GM12878 (cell line): ENCODE measurements around the gene ASIC1. TPM values are rescaled to one million over a fixed set of nuclear protein-coding genes. Genes with fewer than 3 reads are reported as not detected.

Experiments used
- ATAC-seq: fragments of 200-7000 bp; cut with Tn5 transposase; 3 replicates; pipeline ENCODE4 v1.9.1; 2020; ENCODE audit warnings: mild to moderate bottlenecking, moderate library complexity
- BruUV-seq: library from RNA; stranded (reverse); fragments of 400-500 nt; replicated peaks from 2 replicates; lab custom pipeline; 2021; lab: Mats Ljungman, UMichigan
- CTCF ChIA-PET: fragments of 300-600 bp; sonication (Branson Sonifier 250); formaldehyde crosslinking; extraction: SDS; loops from one replicate; lab custom pipeline; 2021; ENCODE audit warnings: inconsistent platforms; lab: Yijun Ruan, JAX
- POLR2A ChIA-PET: fragments of 350-600 bp; formaldehyde crosslinking; extraction: SDS; loops from one replicate; lab custom pipeline; 2021; ENCODE audit warnings: inconsistent platforms; lab: Charles Lee
- RAD21 ChIA-PET: fragments of 300-600 bp; sonication (Branson Sonifier 250); formaldehyde crosslinking; loops from one replicate; lab custom pipeline; 2023; ENCODE audit warnings: antibody characterized with exemption; ENCODE audit not compliant: unreplicated experiment; lab: Charles Lee
- SMC1A ChIA-PET: fragments of 300-600 bp; sonication (Branson Sonifier 250); formaldehyde crosslinking; loops from one replicate; lab custom pipeline; 2023; ENCODE audit not compliant: unreplicated experiment, uncharacterized antibody; lab: Charles Lee
- DNase-seq: peaks from one replicate; pipeline ENCODE4 v3.0.0-alpha.2; 2011; ENCODE audit warnings: low read depth, low spot score
- FAIRE-seq: peaks from 3 replicates; lab custom pipeline; 2011; peaks lifted over from hg19 to GRCh38; lab: Jason Lieb, UNC
- H2AFZ ChIP-seq: 2 replicates; pipeline ENCODE4 v1.6.0; 2011; ENCODE audit warnings: low read depth, low read length, control low read depth; ENCODE audit not compliant: control insufficient read depth
- H3K27ac ChIP-seq: 2 replicates; pipeline ENCODE4 v1.5.1; 2011; ENCODE audit warnings: control low read depth; ENCODE audit not compliant: control insufficient read depth, insufficient read depth
- H3K27me3 ChIP-seq, 2 experiments: replicated peaks in 1 of 2; 2 replicates each; pipeline versions ENCODE4 v1.6.0 to v1.6.1; 2011; ENCODE audit warnings: low read length in 1 of 2; ENCODE audit not compliant: control insufficient read depth in 2 of 2, insufficient read depth in 2 of 2
- H3K36me3 ChIP-seq, 2 experiments: 2 replicates each; pipeline ENCODE4 v1.5.1; 2011; ENCODE audit warnings: low read length in 1 of 2; ENCODE audit not compliant: control insufficient read depth in 2 of 2, insufficient read depth in 2 of 2
- H3K4me1 ChIP-seq: 2 replicates; pipeline ENCODE4 v1.6.1; 2011; ENCODE audit warnings: mild to moderate bottlenecking, low read length, moderate library complexity, mixed read lengths; ENCODE audit not compliant: control insufficient read depth, insufficient read depth
- H3K4me2 ChIP-seq: 2 replicates; pipeline ENCODE4 v1.6.0; 2011; ENCODE audit warnings: control low read depth; ENCODE audit not compliant: control insufficient read depth, insufficient read depth
- H3K4me3 ChIP-seq: fragments of 200-600 bp; sonication (generic); 2 replicates; pipeline ENCODE4 v1.5.1; 2016
- H3K79me2 ChIP-seq: 2 replicates; pipeline ENCODE4 v1.6.0; 2011; ENCODE audit warnings: low read length; ENCODE audit not compliant: control insufficient read depth, insufficient read depth
- H3K9ac ChIP-seq: 2 replicates; pipeline ENCODE4 v1.8.0; 2011; ENCODE audit warnings: low read length, control low read depth, mixed read lengths; ENCODE audit not compliant: control insufficient read depth, insufficient read depth
- H3K9me3 ChIP-seq: replicated peaks from 3 replicates; pipeline ENCODE4 v1.5.1; 2011; ENCODE audit warnings: mild to moderate bottlenecking, low read length; ENCODE audit not compliant: control insufficient read depth, insufficient read depth
- H4K20me1 ChIP-seq: 2 replicates; pipeline ENCODE4 v1.6.0; 2011; ENCODE audit not compliant: control insufficient read depth, insufficient read depth
- BHLHE40 ChIP-seq, 2 experiments: fragments of 450-650 bp in 1 of 2; IDR thresholded peaks; 2 replicates each; pipeline ENCODE4 v1.6.1; 2011 to 2017; ENCODE audit warnings: low read depth in 2 of 2, borderline replicate concordance in 1 of 2, improper control_type of control experiment in 1 of 2, low read length in 1 of 2, mild to moderate bottlenecking in 1 of 2
- CHD2 ChIP-seq: IDR thresholded peaks from 2 replicates; pipeline ENCODE4 v1.6.1; 2011; ENCODE audit warnings: low read depth, low read length, improper control_type of control experiment, borderline replicate concordance
- DPF2 ChIP-seq: fragments of 450-650 bp; IDR thresholded peaks from 2 replicates; pipeline ENCODE4 v1.6.1; 2017; ENCODE audit warnings: mild to moderate bottlenecking
- JUNB ChIP-seq: IDR thresholded peaks from 2 replicates; pipeline ENCODE4 v1.6.1; 2016; ENCODE audit warnings: antibody characterized with exemption, mild to moderate bottlenecking
- MEF2A ChIP-seq: IDR thresholded peaks from 2 replicates; pipeline ENCODE4 v1.6.1; 2011; ENCODE audit warnings: low read depth, mild to moderate bottlenecking, low read length, moderate library complexity; ENCODE audit not compliant: insufficient read depth
- RBBP5 ChIP-seq: fragments of 200-600 bp; sonication (generic); conservative IDR thresholded peaks from 2 replicates; pipeline ENCODE4 v1.6.1; 2016
- SRF ChIP-seq, 2 experiments: IDR thresholded peaks; 2 replicates each; pipeline ENCODE4 v1.6.1; 2011; ENCODE audit warnings: low read depth in 2 of 2, low read length in 2 of 2, mild to moderate bottlenecking in 1 of 2, moderate library complexity in 1 of 2
- SUZ12 ChIP-seq: fragments of 200-600 bp; sonication (generic); IDR thresholded peaks from one replicate; pipeline ENCODE4 v1.6.1; 2018; ENCODE audit warnings: antibody characterized with exemption, mild to moderate bottlenecking; ENCODE audit not compliant: unreplicated experiment
- YBX1 ChIP-seq: fragments of 450-650 bp; IDR thresholded peaks from 2 replicates; pipeline ENCODE4 v1.6.1; 2016; ENCODE audit warnings: antibody characterized with exemption
- YY1 ChIP-seq: IDR thresholded peaks from 2 replicates; pipeline ENCODE4 v1.6.1; 2011; ENCODE audit warnings: low read depth, mild to moderate bottlenecking, low read length
- ZNF24 ChIP-seq: fragments of 450-650 bp; IDR thresholded peaks from 2 replicates; pipeline ENCODE4 v1.6.1; 2017; ENCODE audit warnings: antibody characterized with exemption, mild to moderate bottlenecking
- ZSCAN29 ChIP-seq: fragments of 450-650 bp; IDR thresholded peaks from 2 replicates; pipeline ENCODE4 v1.6.1; 2017; ENCODE audit warnings: mild to moderate bottlenecking, moderate library complexity
- WGBS: methylation state at CpG from one replicate; pipeline ENCODE4 v1.1.6; 2016; ENCODE audit warnings: low lambda C conversion rate; ENCODE audit not compliant: insufficient replicate concordance, insufficient coverage; ENCODE audit errors: missing lambda C conversion rate; 5-methylcytosine and 5-hydroxymethylcytosine counted together
- in situ Hi-C: fragments of 300-500 bp; cut with MboI; formaldehyde crosslinking; loops from 9 replicates; pipeline ENCODE4 v1.14.3; 2018; ENCODE audit warnings: mixed read lengths
- intact Hi-C: fragments of 100-400 bp; cut with micrococcal nuclease; formaldehyde crosslinking; loops from one replicate; pipeline ENCODE4 v1.14.2; 2022; ENCODE audit not compliant: unreplicated experiment
- polyA plus RNA-seq, 11 experiments: library from polyadenylated mRNA; depleted of rRNA in 4 of 11; unstranded in 6 of 11; stranded (reverse) in 5 of 11; fragments of >200 nt; fragmentation: Nextera tagmentation in 4 of 11; fragmentation: Illumina TruSeq in 1 of 11; extraction: Ambion mirVana in 4 of 11; extraction: Trizol in 1 of 11; gene quantifications; 1 replicate in 1 of 11; 2 replicates in 10 of 11; pipeline versions ENCODE4 v1.2.1 to v1.2.3, GENCODE V29; 2011 to 2016; ENCODE audit warnings: inconsistent platforms in 2 of 11, missing spikeins in 2 of 11, low read depth in 1 of 11
- total RNA-seq, 4 experiments: library from RNA; depleted of rRNA in 3 of 4; stranded (reverse); fragments of >200 nt in 3 of 4; fragmentation: Illumina TruSeq in 1 of 4; extraction: Trizol in 1 of 4; gene quantifications; 2 replicates each; pipeline versions ENCODE4 v1.2.1 to v1.2.3, GENCODE V29; 2013 to 2021
- TF ChIP-seq, protein P1 (sequence below): fragments of 450-650 bp; IDR thresholded peaks from 2 replicates; pipeline ENCODE4 v1.6.1; 2017; ENCODE audit warnings: antibody characterized with exemption, mild to moderate bottlenecking, moderate library complexity
- TF ChIP-seq, protein P2 (sequence below): fragments of 450-650 bp; IDR thresholded peaks from 2 replicates; pipeline ENCODE4 v1.6.1; 2016; ENCODE audit warnings: mild to moderate bottlenecking
- TF ChIP-seq, protein P3 (sequence below): fragments of 450-650 bp; conservative IDR thresholded peaks from 2 replicates; pipeline ENCODE4 v1.6.1; 2017; ENCODE audit warnings: mild to moderate bottlenecking, moderate library complexity
- TF ChIP-seq, protein P4 (sequence below): fragments of 450-650 bp; IDR thresholded peaks from 2 replicates; pipeline ENCODE4 v1.6.1; 2017; ENCODE audit warnings: mild to moderate bottlenecking

ASIC1 gene
- total and polyA plus RNA-seq, 10 of the 15 experiments (the other 5 are each of a cell fraction or from before 2014, with no cell fraction given): 0.02 to 0.28 (median 0.21) TPM; not detected in 4

DNA sequence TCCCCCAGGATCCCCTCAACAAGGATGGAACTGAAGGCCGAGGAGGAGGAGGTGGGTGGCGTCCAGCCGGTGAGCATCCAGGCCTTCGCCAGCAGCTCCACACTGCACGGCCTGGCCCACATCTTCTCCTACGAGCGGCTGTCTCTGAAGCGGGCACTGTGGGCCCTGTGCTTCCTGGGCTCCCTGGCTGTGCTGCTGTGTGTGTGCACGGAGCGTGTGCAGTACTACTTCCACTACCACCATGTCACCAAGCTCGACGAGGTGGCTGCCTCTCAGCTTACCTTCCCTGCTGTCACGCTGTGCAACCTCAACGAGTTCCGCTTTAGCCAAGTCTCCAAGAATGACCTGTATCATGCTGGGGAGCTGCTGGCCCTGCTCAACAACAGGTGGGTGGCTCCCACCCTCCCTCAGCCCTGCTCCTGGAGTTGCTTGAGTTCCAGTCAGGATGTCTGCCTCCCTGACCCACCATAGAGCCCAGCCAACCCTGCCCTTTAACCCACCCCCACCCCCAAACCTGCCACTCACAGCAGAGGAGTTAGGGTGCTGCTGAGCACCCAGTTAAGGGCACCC lies 1.4 kb downstream of the ASIC1 start:
- no peaks in the 10 kb centered on the region for H3K36me3 ChIP-seq
- CTCF ChIA-PET: interaction anchor here (1.0 to 4.5 kb wide), 7 partner anchors 10 to 114 kb away, joined by 3 to 16 read pairs (median 3); no protein-coding TSS in a partner anchor
- in situ Hi-C loops: no loop called here

More for the DNA sequence above, 1.4 kb downstream of the ASIC1 start:
- WGBS: 72% methylated on average over 15 of the region's 15 CpGs
- Histone ChIP-seq H3K9ac (no peak overlapping the region), H3K4me2 (no peak overlapping the region), H3K27ac (no peak overlapping the region), H3K27me3 (peaks cover 4 to 15% of the 10 kb centered on the region in 2 experiments; a peak in 3 of 4 replicates), H3K4me3 (no peak overlapping the region), H4K20me1 (no peaks in the 10 kb centered on the region), H2AFZ (no peak overlapping the region), H3K9me3 (no peaks in the 10 kb centered on the region), H3K4me1 (0 out of 2 replicates have a peak, but pooled peaks cover 4% of the 10 kb centered on the region), H3K79me2 (no peaks in the 10 kb centered on the region)
- intact Hi-C loops: loop anchor here (10.0 kb wide), 1 partner anchor 194 kb away; no protein-coding TSS in a partner anchor
- no peak for FAIRE-seq
- ChIA-PET SMC1A (no interaction called here), POLR2A (no interaction called here), RAD21 (interaction anchor here (0.6 to 1.5 kb wide), 2 partner anchors 10 to 79 kb away, joined by 3 to 6 read pairs; no protein-coding TSS in a partner anchor)
- no TSS peak for BruUV-seq
- TF ChIP-seq, protein P1, sequence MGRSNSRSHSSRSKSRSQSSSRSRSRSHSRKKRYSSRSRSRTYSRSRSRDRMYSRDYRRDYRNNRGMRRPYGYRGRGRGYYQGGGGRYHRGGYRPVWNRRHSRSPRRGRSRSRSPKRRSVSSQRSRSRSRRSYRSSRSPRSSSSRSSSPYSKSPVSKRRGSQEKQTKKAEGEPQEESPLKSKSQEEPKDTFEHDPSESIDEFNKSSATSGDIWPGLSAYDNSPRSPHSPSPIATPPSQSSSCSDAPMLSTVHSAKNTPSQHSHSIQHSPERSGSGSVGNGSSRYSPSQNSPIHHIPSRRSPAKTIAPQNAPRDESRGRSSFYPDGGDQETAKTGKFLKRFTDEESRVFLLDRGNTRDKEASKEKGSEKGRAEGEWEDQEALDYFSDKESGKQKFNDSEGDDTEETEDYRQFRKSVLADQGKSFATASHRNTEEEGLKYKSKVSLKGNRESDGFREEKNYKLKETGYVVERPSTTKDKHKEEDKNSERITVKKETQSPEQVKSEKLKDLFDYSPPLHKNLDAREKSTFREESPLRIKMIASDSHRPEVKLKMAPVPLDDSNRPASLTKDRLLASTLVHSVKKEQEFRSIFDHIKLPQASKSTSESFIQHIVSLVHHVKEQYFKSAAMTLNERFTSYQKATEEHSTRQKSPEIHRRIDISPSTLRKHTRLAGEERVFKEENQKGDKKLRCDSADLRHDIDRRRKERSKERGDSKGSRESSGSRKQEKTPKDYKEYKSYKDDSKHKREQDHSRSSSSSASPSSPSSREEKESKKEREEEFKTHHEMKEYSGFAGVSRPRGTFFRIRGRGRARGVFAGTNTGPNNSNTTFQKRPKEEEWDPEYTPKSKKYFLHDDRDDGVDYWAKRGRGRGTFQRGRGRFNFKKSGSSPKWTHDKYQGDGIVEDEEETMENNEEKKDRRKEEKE: no peak
- TF ChIP-seq YY1 (no peak), RBBP5 (no peak), SUZ12 (no peak), JUNB (no peak), ZSCAN29 (no peak), BHLHE40 (IDR thresholded peaks at IDR 0.05; ENCODE audit: borderline replicate concordance in 1 of 2, low read depth in 2 of 2, low read length in 1 of 2) (no peak), ZNF24 (no peak), YBX1 (no peak), DPF2 (no peak), SRF (IDR thresholded peaks at IDR 0.05; ENCODE audit: low read depth in 2 of 2, low read length in 2 of 2) (no peak), MEF2A (no peak), CHD2 (no peak)
- TF ChIP-seq, protein P2, sequence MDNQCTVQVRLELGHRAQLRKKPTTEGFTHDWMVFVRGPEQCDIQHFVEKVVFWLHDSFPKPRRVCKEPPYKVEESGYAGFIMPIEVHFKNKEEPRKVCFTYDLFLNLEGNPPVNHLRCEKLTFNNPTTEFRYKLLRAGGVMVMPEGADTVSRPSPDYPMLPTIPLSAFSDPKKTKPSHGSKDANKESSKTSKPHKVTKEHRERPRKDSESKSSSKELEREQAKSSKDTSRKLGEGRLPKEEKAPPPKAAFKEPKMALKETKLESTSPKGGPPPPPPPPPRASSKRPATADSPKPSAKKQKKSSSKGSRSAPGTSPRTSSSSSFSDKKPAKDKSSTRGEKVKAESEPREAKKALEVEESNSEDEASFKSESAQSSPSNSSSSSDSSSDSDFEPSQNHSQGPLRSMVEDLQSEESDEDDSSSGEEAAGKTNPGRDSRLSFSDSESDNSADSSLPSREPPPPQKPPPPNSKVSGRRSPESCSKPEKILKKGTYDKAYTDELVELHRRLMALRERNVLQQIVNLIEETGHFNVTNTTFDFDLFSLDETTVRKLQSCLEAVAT: no peak
- TF ChIP-seq, protein P3, sequence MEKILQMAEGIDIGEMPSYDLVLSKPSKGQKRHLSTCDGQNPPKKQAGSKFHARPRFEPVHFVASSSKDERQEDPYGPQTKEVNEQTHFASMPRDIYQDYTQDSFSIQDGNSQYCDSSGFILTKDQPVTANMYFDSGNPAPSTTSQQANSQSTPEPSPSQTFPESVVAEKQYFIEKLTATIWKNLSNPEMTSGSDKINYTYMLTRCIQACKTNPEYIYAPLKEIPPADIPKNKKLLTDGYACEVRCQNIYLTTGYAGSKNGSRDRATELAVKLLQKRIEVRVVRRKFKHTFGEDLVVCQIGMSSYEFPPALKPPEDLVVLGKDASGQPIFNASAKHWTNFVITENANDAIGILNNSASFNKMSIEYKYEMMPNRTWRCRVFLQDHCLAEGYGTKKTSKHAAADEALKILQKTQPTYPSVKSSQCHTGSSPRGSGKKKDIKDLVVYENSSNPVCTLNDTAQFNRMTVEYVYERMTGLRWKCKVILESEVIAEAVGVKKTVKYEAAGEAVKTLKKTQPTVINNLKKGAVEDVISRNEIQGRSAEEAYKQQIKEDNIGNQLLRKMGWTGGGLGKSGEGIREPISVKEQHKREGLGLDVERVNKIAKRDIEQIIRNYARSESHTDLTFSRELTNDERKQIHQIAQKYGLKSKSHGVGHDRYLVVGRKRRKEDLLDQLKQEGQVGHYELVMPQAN: no peak
- TF ChIP-seq, protein P4, sequence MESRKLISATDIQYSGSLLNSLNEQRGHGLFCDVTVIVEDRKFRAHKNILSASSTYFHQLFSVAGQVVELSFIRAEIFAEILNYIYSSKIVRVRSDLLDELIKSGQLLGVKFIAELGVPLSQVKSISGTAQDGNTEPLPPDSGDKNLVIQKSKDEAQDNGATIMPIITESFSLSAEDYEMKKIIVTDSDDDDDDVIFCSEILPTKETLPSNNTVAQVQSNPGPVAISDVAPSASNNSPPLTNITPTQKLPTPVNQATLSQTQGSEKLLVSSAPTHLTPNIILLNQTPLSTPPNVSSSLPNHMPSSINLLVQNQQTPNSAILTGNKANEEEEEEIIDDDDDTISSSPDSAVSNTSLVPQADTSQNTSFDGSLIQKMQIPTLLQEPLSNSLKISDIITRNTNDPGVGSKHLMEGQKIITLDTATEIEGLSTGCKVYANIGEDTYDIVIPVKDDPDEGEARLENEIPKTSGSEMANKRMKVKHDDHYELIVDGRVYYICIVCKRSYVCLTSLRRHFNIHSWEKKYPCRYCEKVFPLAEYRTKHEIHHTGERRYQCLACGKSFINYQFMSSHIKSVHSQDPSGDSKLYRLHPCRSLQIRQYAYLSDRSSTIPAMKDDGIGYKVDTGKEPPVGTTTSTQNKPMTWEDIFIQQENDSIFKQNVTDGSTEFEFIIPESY: no peak
- no peak for ATAC-seq
- no peak for DNase-seq
